Osteocyte (in vitro differentiated cells): Measurements from ENCODE around the gene NECTIN1. TPM values are rescaled to one million over a fixed set of nuclear protein-coding genes. Genes with fewer than 3 reads are reported as not detected.

ENCODE experiments used
- DNase-seq: peaks from one replicate; pipeline ENCODE4 v3.0.0; 2021; ENCODE audit warnings: mixed read lengths; ENCODE audit not compliant: unreplicated experiment; ENCODE audit errors: extremely low spot score
- H3K27ac Mint-ChIP-seq: one replicate; pipeline ENCODE4 v1.8.0; 2021; ENCODE audit warnings: mild to moderate bottlenecking, mixed read lengths; ENCODE audit not compliant: unreplicated experiment
- H3K27me3 Mint-ChIP-seq: one replicate; pipeline ENCODE4 v1.8.0; 2021; ENCODE audit warnings: mixed read lengths; ENCODE audit not compliant: unreplicated experiment
- H3K36me3 Mint-ChIP-seq: one replicate; pipeline ENCODE4 v1.8.0; 2021; ENCODE audit warnings: mixed read lengths; ENCODE audit not compliant: unreplicated experiment
- H3K4me1 Mint-ChIP-seq: one replicate; pipeline ENCODE4 v1.8.0; 2021; ENCODE audit warnings: mixed read lengths; ENCODE audit not compliant: unreplicated experiment
- H3K4me3 Mint-ChIP-seq: one replicate; pipeline ENCODE4 v1.8.0; 2021; ENCODE audit warnings: mild to moderate bottlenecking, moderate library complexity, mixed read lengths; ENCODE audit not compliant: unreplicated experiment
- H3K9me3 Mint-ChIP-seq: one replicate; pipeline ENCODE4 v1.8.0; 2021; ENCODE audit warnings: mixed read lengths; ENCODE audit not compliant: unreplicated experiment
- total RNA-seq: library from RNA; stranded (reverse); gene quantifications from 2 replicates; pipeline ENCODE4 v1.2.1, GENCODE V29; 2021
- TF ChIP-seq, protein P1 (sequence below): fragments of 200-600 bp; sonication (generic); IDR thresholded peaks from 2 replicates; pipeline ENCODE4 v1.5.0; 2021; ENCODE audit warnings: antibody characterized with exemption, mild to moderate bottlenecking, moderate library complexity

NECTIN1 gene
- total RNA-seq, 1 donor from 2014 or later = 7.2 TPM

DNA sequence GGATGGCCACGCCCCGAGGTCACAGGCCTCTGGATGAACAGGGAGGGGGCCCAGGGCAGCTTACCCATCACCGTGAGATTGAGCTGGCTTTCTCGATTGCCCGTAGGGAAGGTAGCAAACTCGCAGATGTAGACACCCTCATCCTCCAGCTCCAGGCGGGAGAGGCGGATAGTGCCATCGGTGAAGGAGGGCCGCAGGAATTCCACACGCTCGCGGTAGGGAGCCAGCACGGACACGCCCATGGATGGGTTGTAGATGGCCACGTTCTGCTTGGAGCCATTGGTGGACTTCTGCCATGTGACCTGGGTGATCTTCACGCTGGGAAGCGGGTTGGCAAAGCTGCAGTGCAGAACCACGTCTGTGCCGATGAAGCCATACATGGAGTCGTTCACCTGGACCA is 50.6 kb downstream of the NECTIN1 start:
- Mint-ChIP-seq H3K4me1 (peaks cover 8% of the 10 kb centered on the region), H3K27me3 (no peaks in the 10 kb centered on the region), H3K27ac (no peak overlapping the region), H3K9me3 (no peaks in the 10 kb centered on the region), H3K4me3 (no peak overlapping the region), H3K36me3 (no peaks in the 10 kb centered on the region)
- TF ChIP-seq, protein P1, sequence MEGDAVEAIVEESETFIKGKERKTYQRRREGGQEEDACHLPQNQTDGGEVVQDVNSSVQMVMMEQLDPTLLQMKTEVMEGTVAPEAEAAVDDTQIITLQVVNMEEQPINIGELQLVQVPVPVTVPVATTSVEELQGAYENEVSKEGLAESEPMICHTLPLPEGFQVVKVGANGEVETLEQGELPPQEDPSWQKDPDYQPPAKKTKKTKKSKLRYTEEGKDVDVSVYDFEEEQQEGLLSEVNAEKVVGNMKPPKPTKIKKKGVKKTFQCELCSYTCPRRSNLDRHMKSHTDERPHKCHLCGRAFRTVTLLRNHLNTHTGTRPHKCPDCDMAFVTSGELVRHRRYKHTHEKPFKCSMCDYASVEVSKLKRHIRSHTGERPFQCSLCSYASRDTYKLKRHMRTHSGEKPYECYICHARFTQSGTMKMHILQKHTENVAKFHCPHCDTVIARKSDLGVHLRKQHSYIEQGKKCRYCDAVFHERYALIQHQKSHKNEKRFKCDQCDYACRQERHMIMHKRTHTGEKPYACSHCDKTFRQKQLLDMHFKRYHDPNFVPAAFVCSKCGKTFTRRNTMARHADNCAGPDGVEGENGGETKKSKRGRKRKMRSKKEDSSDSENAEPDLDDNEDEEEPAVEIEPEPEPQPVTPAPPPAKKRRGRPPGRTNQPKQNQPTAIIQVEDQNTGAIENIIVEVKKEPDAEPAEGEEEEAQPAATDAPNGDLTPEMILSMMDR = no peak
- DNase-seq = no peak

DNA sequence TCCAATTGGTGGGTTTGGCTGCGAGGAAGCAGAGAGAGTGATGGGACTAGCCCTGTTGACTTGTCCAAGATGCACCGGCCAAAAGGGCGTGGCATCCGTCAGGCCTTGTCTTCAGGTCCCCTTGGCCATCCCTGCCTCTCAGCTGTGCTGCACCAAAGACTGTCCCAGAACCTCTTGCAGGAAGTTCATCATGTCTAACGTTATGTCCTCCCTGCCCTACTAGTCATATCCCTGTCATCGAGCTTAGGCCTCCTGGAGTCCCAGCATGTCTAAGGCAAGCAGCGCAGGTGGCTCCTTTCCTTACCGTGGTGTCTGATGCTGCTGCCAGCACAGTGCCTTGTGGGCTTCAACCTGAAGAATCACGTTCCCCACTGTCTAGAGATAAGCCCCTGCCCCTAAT is 51.2 kb downstream of the NECTIN1 start:
- TF ChIP-seq, protein P1 = no peak
- DNase-seq = no peak
- Mint-ChIP-seq H3K4me1 (peaks cover 8% of the 10 kb centered on the region), H3K27me3 (no peaks in the 10 kb centered on the region), H3K27ac (no peak overlapping the region), H3K9me3 (no peaks in the 10 kb centered on the region), H3K36me3 (no peaks in the 10 kb centered on the region), H3K4me3 (no peak overlapping the region)

DNA sequence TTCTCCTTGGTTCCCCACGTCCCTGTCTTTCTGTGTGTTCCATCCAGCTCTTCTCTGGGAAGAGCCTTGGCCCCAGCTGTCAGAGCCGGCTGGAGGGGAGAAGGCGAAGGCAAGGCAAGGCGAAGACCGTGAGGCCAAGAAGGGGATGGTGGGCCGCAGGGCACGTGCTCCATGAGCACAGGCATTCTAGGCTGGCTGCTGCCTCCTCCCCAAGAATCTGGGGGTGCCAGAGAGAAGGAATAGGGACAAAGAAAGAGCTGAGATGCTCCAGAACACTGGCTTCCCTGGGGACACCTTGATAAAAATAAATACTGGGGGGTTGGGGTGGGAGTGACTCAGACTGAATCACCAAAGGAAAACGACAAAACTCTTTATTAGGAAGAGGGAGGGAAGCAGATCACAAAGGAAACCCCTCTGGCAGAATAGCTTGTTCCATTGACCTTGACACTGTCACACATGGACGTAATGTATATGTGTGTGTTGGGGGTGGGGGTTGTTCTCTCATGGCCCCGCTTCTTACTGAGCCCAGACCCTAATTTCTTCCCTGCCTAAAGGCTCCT is 52.5 kb downstream of the NECTIN1 start:
- H3K36me3 Mint-ChIP-seq = no peaks in the 10 kb centered on the region
- peaks cover 14% of the 10 kb centered on the region for H3K4me1 Mint-ChIP-seq
- no peaks in the 10 kb centered on the region for H3K27me3 Mint-ChIP-seq
- H3K4me3 Mint-ChIP-seq = no peak overlapping the region
- DNase-seq = no peak
- TF ChIP-seq, protein P1 = no peak
- H3K9me3 Mint-ChIP-seq = no peaks in the 10 kb centered on the region
- H3K27ac Mint-ChIP-seq = no peak overlapping the region

DNA sequence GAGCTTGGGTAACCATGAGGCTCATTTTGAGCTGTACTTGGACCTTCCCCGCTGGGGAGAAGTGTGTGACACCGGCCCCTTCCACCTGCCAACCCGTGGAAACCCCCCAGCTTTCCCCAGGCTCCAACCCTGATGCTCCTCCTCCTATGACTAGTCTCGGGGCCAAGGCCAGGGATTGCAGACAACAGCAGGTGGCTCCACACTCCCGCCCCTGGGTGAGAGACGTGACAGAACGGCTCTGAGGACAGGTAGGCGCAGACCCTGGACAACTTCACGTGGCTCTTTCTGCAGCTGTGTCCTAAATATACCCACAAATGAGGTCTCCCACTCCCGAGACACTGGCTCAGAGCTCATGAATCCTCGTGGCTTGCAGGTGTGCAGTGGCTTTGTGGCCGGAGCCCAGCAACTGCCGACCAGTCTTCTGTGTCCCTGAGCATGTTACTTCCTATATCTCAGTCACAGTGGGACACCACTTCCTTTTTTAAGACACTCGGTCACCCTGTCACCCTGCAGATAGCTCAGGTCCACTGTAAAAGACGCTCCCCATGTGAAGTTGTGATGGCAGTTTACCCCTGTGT is 55.2 kb downstream of the NECTIN1 start:
- peaks cover 23% of the 10 kb centered on the region for H3K4me1 Mint-ChIP-seq
- H3K4me3 Mint-ChIP-seq = no peak overlapping the region
- no peaks in the 10 kb centered on the region for H3K27me3 Mint-ChIP-seq
- TF ChIP-seq, protein P1 = no peak
- H3K36me3 Mint-ChIP-seq = no peaks in the 10 kb centered on the region
- DNase-seq = no peak
- H3K9me3 Mint-ChIP-seq = no peaks in the 10 kb centered on the region
- no peak overlapping the region for H3K27ac Mint-ChIP-seq

DNA sequence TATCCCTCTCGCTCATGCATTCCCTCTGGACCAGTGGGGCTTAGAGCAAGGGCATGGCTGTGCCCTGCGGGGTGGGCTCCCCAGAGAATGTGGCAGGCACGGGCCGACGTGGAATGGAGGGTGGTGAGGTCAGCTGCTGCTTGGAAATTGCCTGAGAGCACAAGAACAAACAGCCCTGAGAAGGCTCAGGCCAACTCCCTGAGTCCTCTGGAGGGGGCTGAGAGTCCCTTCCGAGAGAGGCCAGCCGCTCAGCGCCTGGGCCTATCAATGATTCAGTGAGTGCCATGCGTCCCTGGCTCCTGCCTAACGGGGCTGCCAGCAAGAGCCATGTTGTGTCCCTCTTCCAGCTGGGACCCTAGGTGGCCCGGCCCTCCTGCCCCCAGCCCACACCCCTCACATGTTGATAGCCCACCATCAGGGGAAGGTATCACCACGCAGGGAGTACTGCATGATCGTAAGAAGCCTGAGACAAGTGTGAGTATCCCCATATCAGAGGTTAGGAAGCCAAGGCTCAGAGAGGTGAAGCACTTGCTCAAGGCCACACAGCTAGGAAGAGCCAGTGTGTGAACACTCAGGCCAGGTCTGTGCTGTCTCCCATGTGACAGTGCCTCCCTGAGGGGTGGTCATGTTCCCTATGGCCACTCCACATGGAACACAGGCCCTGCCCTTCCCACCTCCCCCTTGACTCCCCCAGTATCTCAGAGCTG is 55.8 kb downstream of the NECTIN1 start:
- Mint-ChIP-seq H3K9me3 (no peaks in the 10 kb centered on the region), H3K36me3 (no peaks in the 10 kb centered on the region), H3K4me3 (no peak overlapping the region), H3K27ac (no peak overlapping the region), H3K27me3 (no peaks in the 10 kb centered on the region), H3K4me1 (peaks cover 23% of the 10 kb centered on the region)
- no peak for DNase-seq
- TF ChIP-seq, protein P1 = no peak
